GM19328 (cell line): ENCODE data around the gene CCND2.
"Not testable (repeated sequence)": the region's sequence is repeated elsewhere in the genome, so short reads cannot be mapped to it uniquely, and the experiment has no call there.

ENCODE experiments used
- ATAC-seq: cut with Tn5 transposase; IDR thresholded peaks from one replicate; pipeline ENCODE4 v1.9.1; 2021; ENCODE audit warnings: mild to moderate bottlenecking, moderate library complexity; ENCODE audit not compliant: unreplicated experiment

Gene CCND2

GRCh38 chr12:4273652-4274395, at the start of gene CCND2:
Gene CCND2 (plus strand): TSS chr12:4273762. CDS start chr12:4274041, 279 bp downstream.
- ATAC-seq: no peak

GRCh38 chr12:4224206-4224889, 49.2 kb upstream of the CCND2 start:
- no peak for ATAC-seq

GRCh38 chr12:4225571-4225970, 48.0 kb upstream of the CCND2 start:
- ATAC-seq: no peak

GRCh38 chr12:4227046-4227445, 46.5 kb upstream of the CCND2 start:
- ATAC-seq: no peak

GRCh38 chr12:4228122-4228580, 45.4 kb upstream of the CCND2 start:
- ATAC-seq: no peak

- ATAC-seq: no peak
Observed at GRCh38 chr12:4230526-4230925, 43.0 kb upstream of the CCND2 start.

- ATAC-seq: no peak
Observed at GRCh38 chr12:4238577-4238976, 35.0 kb upstream of the CCND2 start.

- ATAC-seq: no peak
Observed at GRCh38 chr12:4239746-4240145, 33.8 kb upstream of the CCND2 start.

GRCh38 chr12:4240161-4240783, 33.3 kb upstream of the CCND2 start:
- no peak for ATAC-seq

GRCh38 chr12:4240981-4241380, 32.6 kb upstream of the CCND2 start:
- ATAC-seq: no peak

- ATAC-seq: no peak
Observed at GRCh38 chr12:4241592-4241991, 32.0 kb upstream of the CCND2 start.

- ATAC-seq: no peak
Observed at GRCh38 chr12:4242595-4242994, 31.0 kb upstream of the CCND2 start.

GRCh38 chr12:4243091-4243490, 30.5 kb upstream of the CCND2 start:
- ATAC-seq: no peak

GRCh38 chr12:4243491-4244100, 30.0 kb upstream of the CCND2 start:
- not testable (repeated sequence) for ATAC-seq

GRCh38 chr12:4244868-4245267, 28.7 kb upstream of the CCND2 start:
- no peak for ATAC-seq

- ATAC-seq: no peak
Observed at GRCh38 chr12:4245446-4245845, 28.1 kb upstream of the CCND2 start.

GRCh38 chr12:4246116-4246515, 27.4 kb upstream of the CCND2 start:
- no peak for ATAC-seq

- ATAC-seq: no peak
Observed at GRCh38 chr12:4250691-4251090, 22.9 kb upstream of the CCND2 start.

- no peak for ATAC-seq
Observed at GRCh38 chr12:4251216-4251891, 22.2 kb upstream of the CCND2 start.

GRCh38 chr12:4251967-4252366, 21.6 kb upstream of the CCND2 start:
- no peak for ATAC-seq

GRCh38 chr12:4252601-4253000, 21.0 kb upstream of the CCND2 start:
- no peak for ATAC-seq
